Measurements from ENCODE around the gene HS1BP3. TPM values are rescaled to one million over a fixed set of nuclear protein-coding genes. Genes with fewer than 3 reads are reported as not detected.

Gene HS1BP3
- total RNA-seq, 1 donor from 2014 or later, result 10.0 TPM

- Mint-ChIP-seq H3K27ac (peak overlapping the region; percentile 53), H3K4me1 (peaks cover 41% of the 10 kb centered on the region), H3K9me3 (peaks cover 10% of the 10 kb centered on the region), H3K27me3 (ENCODE audit: insufficient read depth, low read depth) (peaks cover 5% of the 10 kb centered on the region), H3K36me3 (peaks cover 5% of the 10 kb centered on the region), H3K4me3 (no peak overlapping the region)
- H3K9me3 ChIP-seq (ENCODE audit: low read depth), result no peaks in the 10 kb centered on the region
- no peak overlapping the region for H3K4me2 ChIP-seq
- no peak overlapping the region for H3K4me3 ChIP-seq
- no peak overlapping the region for H3K27ac ChIP-seq
- H3K79me2 ChIP-seq (ENCODE audit: low read depth), result no peaks in the 10 kb centered on the region
- H3K27me3 ChIP-seq, result no peaks in the 10 kb centered on the region
- H4K20me1 ChIP-seq (ENCODE audit: low read depth), result no peaks in the 10 kb centered on the region
- H2AFZ ChIP-seq (replicated peaks), result no peak overlapping the region
- DNase-seq (ENCODE audit: low spot score), result no peak
- H3K4me1 ChIP-seq, result no peaks in the 10 kb centered on the region
- TF ChIP-seq CTCF (IDR thresholded peaks at IDR 0.05) (no peak), EZH2 (IDR thresholded peaks at IDR 0.05) (no peak), EZH2phosphoT487 (IDR thresholded peaks at IDR 0.05) (no peak)
- no peaks in the 10 kb centered on the region for H3F3A ChIP-seq (ENCODE audit: low read depth)
- H3K9ac ChIP-seq, result no peak overlapping the region
- H3K36me3 ChIP-seq, result no peaks in the 10 kb centered on the region
Observed at GRCh38 chr2:20578266-20578894, 72.5 kb downstream of the HS1BP3 start.

GRCh38 chr2:20577495-20578235, 73.2 kb downstream of the HS1BP3 start:
- Mint-ChIP-seq H3K4me1 (peaks cover 38% of the 10 kb centered on the region), H3K27me3 (ENCODE audit: insufficient read depth, low read depth) (peaks cover 5% of the 10 kb centered on the region), H3K27ac (no peak overlapping the region), H3K36me3 (peaks cover 5% of the 10 kb centered on the region), H3K4me3 (no peak overlapping the region), H3K9me3 (peaks cover 10% of the 10 kb centered on the region)
- Histone ChIP-seq H3K36me3 (no peaks in the 10 kb centered on the region), H3F3A (ENCODE audit: low read depth) (no peaks in the 10 kb centered on the region), H3K9ac (no peak overlapping the region), H3K27me3 (no peaks in the 10 kb centered on the region), H4K20me1 (ENCODE audit: low read depth) (no peaks in the 10 kb centered on the region), H3K4me1 (no peaks in the 10 kb centered on the region), H3K9me3 (ENCODE audit: low read depth) (no peaks in the 10 kb centered on the region), H2AFZ (replicated peaks) (no peak overlapping the region), H3K79me2 (ENCODE audit: low read depth) (no peaks in the 10 kb centered on the region), H3K4me3 (no peak overlapping the region), H3K4me2 (no peak overlapping the region), H3K27ac (no peak overlapping the region)
- DNase-seq (ENCODE audit: low spot score), result no peak
- no peak for TF ChIP-seq EZH2 (IDR thresholded peaks at IDR 0.05)
- TF ChIP-seq EZH2phosphoT487 (IDR thresholded peaks at IDR 0.05), result no peak
- no peak for TF ChIP-seq CTCF (IDR thresholded peaks at IDR 0.05)

- no peak for TF ChIP-seq EZH2 (IDR thresholded peaks at IDR 0.05)
- no peak for TF ChIP-seq CTCF (IDR thresholded peaks at IDR 0.05)
- no peak for TF ChIP-seq EZH2phosphoT487 (IDR thresholded peaks at IDR 0.05)
- H3K79me2 ChIP-seq (ENCODE audit: low read depth), result no peaks in the 10 kb centered on the region
- H3F3A ChIP-seq (ENCODE audit: low read depth), result no peaks in the 10 kb centered on the region
- Mint-ChIP-seq H3K27ac (peak overlapping the region; percentile 64), H3K4me1 (peaks cover 38% of the 10 kb centered on the region), H3K36me3 (peaks cover 5% of the 10 kb centered on the region), H3K9me3 (peaks cover 10% of the 10 kb centered on the region), H3K4me3 (no peak overlapping the region), H3K27me3 (ENCODE audit: insufficient read depth, low read depth) (peaks cover 5% of the 10 kb centered on the region)
- no peak overlapping the region for H3K4me3 ChIP-seq
- no peaks in the 10 kb centered on the region for H4K20me1 ChIP-seq (ENCODE audit: low read depth)
- no peak overlapping the region for H3K27ac ChIP-seq
- no peaks in the 10 kb centered on the region for H3K36me3 ChIP-seq
- H3K27me3 ChIP-seq, result no peaks in the 10 kb centered on the region
- no peaks in the 10 kb centered on the region for H3K4me1 ChIP-seq
- no peak overlapping the region for H2AFZ ChIP-seq (replicated peaks)
- H3K9ac ChIP-seq, result no peak overlapping the region
- H3K9me3 ChIP-seq (ENCODE audit: low read depth), result no peaks in the 10 kb centered on the region
- no peak for DNase-seq (ENCODE audit: low spot score)
- no peak overlapping the region for H3K4me2 ChIP-seq
Observed at GRCh38 chr2:20576598-20577115, 74.2 kb downstream of the HS1BP3 start.

All from neural progenitor cell (in vitro differentiated cells).